Stomach (tissue), 9 donors: ENCODE measurements around the gene TNS1. TPM values are rescaled to one million over a fixed set of nuclear protein-coding genes. Genes with fewer than 3 reads are reported as not detected.
"Not testable (repeated sequence)": the region's sequence is repeated elsewhere in the genome, so short reads cannot be mapped to it uniquely, and the experiment has no call there.

ENCODE experiments used
- DNase-seq, 2 donors: peaks; one replicate each; pipeline versions ENCODE4 v3.0.0 to v3.0.0-alpha.2; 2013 to 2019
- H3K27ac ChIP-seq, 5 donors: fragments of 200-600 bp in 4 of 5; sonication (generic) in 4 of 5; one replicate each; pipeline ENCODE4 v1.5.1; 2013 to 2019; ENCODE audit warnings: mild to moderate bottlenecking in 1 of 5, moderate library complexity in 1 of 5
- H3K27me3 ChIP-seq, 3 donors: fragments of 200-600 bp; sonication (generic); one replicate each; pipeline ENCODE4 v1.5.1; 2017 to 2019; ENCODE audit warnings: mixed run types in 1 of 3
- H3K36me3 ChIP-seq, 4 donors: fragments of 200-600 bp; sonication (generic); 1 replicate in 3 of 4; 2 replicates in 1 of 4; pipeline ENCODE4 v1.5.1; 2016 to 2019
- H3K4me1 ChIP-seq, 4 donors: fragments of 200-600 bp; sonication (generic); one replicate each; pipeline ENCODE4 v1.5.1; 2016 to 2019
- H3K4me3 ChIP-seq, 4 donors: fragments of 200-600 bp; sonication (generic) in 3 of 4; one replicate each; pipeline ENCODE4 v1.5.1; 2016 to 2019; ENCODE audit warnings: mild to moderate bottlenecking in 1 of 4
- H3K9me3 ChIP-seq, 4 donors: fragments of 200-600 bp; sonication (generic); one replicate each; pipeline ENCODE4 v1.5.1; 2016 to 2019
- CTCF ChIP-seq, 7 experiments: fragments of 450-650 bp in 4 of 7; fragments of 200-600 bp in 3 of 7; sonication (generic) in 3 of 7; IDR thresholded peaks; one replicate each; pipeline ENCODE4 v1.5.1; 2016 to 2019; ENCODE audit warnings: antibody characterized with exemption in 7 of 7, control low read depth in 2 of 7, mild to moderate bottlenecking in 1 of 7
- EP300 ChIP-seq: sonication (generic); formaldehyde crosslinking; IDR thresholded peaks from one replicate; pipeline ENCODE4 v1.6.1; 2017; ENCODE audit warnings: antibody characterized with exemption
- POLR2A ChIP-seq, 4 donors: fragments of 450-650 bp; IDR thresholded peaks; one replicate each; pipeline ENCODE4 v1.6.1; 2016; ENCODE audit warnings: antibody characterized with exemption in 4 of 4, control low read depth in 2 of 4, mild to moderate bottlenecking in 1 of 4, moderate library complexity in 1 of 4
- POLR2AphosphoS5 ChIP-seq, 3 donors: sonication (generic); formaldehyde crosslinking; IDR thresholded peaks; one replicate each; pipeline ENCODE4 v1.6.1; 2016; ENCODE audit warnings: antibody characterized with exemption in 3 of 3
- WGBS, 5 donors: extraction: QIAGEN DNeasy Blood & Tissue Kit in 3 of 5; methylation state at CpG; one replicate each; pipeline versions ENCODE4 v1.1.5 to v1.1.7; 2013 to 2018; 5-methylcytosine and 5-hydroxymethylcytosine counted together
- intact Hi-C: fragments of 100-400 bp; cut with DNase I; formaldehyde crosslinking; loops from one replicate; pipeline ENCODE4 v1.15.1; 2023; ENCODE audit warnings: low total_unique reads
- polyA plus RNA-seq, 3 donors: library from polyadenylated mRNA; stranded (reverse); fragments of 200-250 nt; gene quantifications; one replicate each; pipeline ENCODE4 v1.2.3, GENCODE V29; 2013
- total RNA-seq, 5 donors: library from RNA; depleted of rRNA; stranded (reverse); fragments of >200 nt; gene quantifications; one replicate each; pipeline versions ENCODE4 v1.1.0 to v1.2.3, GENCODE V29; 2014 to 2016
- donor health status: healthy with polysubstance abuse.
- donor health status: Bipolar disorder and iron deficiency.
- donor health status: healthy.

TNS1 gene
- total and polyA plus RNA-seq, 8 donors: 18.5 to 682 (median 160) TPM

GRCh38 chr2:217787160-217787877 lies 215.5 kb downstream of the TNS1 start:
- TF ChIP-seq EP300: no peak
- TF ChIP-seq POLR2A (IDR thresholded peaks at IDR 0.05): no peak
- TF ChIP-seq POLR2AphosphoS5 (IDR thresholded peaks at IDR 0.05): no peak
- TF ChIP-seq CTCF (IDR thresholded peaks at IDR 0.05): no peak
- Histone ChIP-seq H3K27ac (no peak overlapping the region), H3K36me3 (peaks cover 0 to 13% (median 8%) of the 10 kb centered on the region in 4 donors), H3K4me3 (no peak overlapping the region), H3K9me3 (no peaks in the 10 kb centered on the region), H3K4me1 (peaks cover 0 to 29% (median 5%) of the 10 kb centered on the region in 4 donors), H3K27me3 (no peaks in the 10 kb centered on the region)
- DNase-seq: no peak
- intact Hi-C loops: loop anchor here (5.0 to 10.0 kb wide), 2 partner anchors 200 to 247 kb away; no protein-coding TSS in a partner anchor
- WGBS, 5 donors: 92 to 97% (median 96%) methylated on average over 14 to 37 of the region's 37 CpGs

- WGBS, 5 donors: 79 to 95% (median 93%) methylated on average over 5 of the region's 5 CpGs
Measured at GRCh38 chr2:217786560-217786959, 216.2 kb downstream of the TNS1 start.

DNA sequence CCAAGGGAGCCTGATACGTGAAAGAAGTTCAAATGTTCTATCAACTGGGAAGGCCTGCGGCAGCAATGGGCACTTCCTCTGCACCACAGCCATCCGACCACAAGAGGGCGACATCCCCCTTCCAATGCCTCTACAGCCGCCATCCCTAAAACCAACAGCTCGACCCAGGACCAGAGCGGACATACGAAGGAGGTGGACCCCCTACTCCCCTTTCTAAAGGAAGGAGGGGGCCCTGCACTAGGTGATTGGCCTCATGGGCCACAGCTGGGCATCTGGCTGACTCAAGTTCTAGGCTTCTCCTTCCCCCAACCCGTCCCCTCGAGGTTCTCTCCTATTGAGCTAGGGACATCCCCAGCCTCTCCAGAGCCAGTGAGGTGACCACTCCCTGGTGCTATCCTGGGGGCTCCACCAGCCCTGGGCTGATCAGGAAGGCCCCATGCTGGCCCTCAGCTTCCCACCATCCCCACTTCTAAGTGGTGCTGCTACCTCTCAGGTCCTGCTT lies 217.2 kb downstream of the TNS1 start:
- intact Hi-C loops: loop anchor here (5.0 to 10.0 kb wide), 2 partner anchors 202 to 249 kb away; no protein-coding TSS in a partner anchor
- peaks cover 0 to 20% (median 5%) of the 10 kb centered on the region in 4 donors for H3K4me1 ChIP-seq
- 9 to 18% (median 17%) methylated on average over 9 to 10 of the region's 10 CpGs for WGBS, 5 donors
- H3K27me3 ChIP-seq: no peaks in the 10 kb centered on the region
- peak in 1 of 3 donors; percentile 27 for TF ChIP-seq POLR2AphosphoS5 (IDR thresholded peaks at IDR 0.05)
- TF ChIP-seq POLR2A (IDR thresholded peaks at IDR 0.05): no peak
- TF ChIP-seq CTCF (IDR thresholded peaks at IDR 0.05): peak in 5 of 7 experiments; percentile 94 to 97 (median 96)
- peak; percentile 87 to 90 for DNase-seq
- no peaks in the 10 kb centered on the region for H3K9me3 ChIP-seq
- H3K4me3 ChIP-seq: no peak overlapping the region
- H3K27ac ChIP-seq: peak overlapping the region in 1 of 5 donors; percentile 34
- peaks cover 0 to 18% (median 8%) of the 10 kb centered on the region in 4 donors for H3K36me3 ChIP-seq

More at GRCh38 chr2:217786560-217786959, 216.2 kb downstream of the TNS1 start:
- not testable (repeated sequence) for DNase-seq, H3K27me3 ChIP-seq, H3K4me3 ChIP-seq, H3K9me3 ChIP-seq, H3K27ac ChIP-seq
- intact Hi-C loops: loop anchor here (5.0 to 10.0 kb wide), 2 partner anchors 201 to 248 kb away; no protein-coding TSS in a partner anchor
- peaks cover 0 to 29% (median 5%) of the 10 kb centered on the region in 4 donors for H3K4me1 ChIP-seq
- H3K36me3 ChIP-seq: peaks cover 0 to 18% (median 8%) of the 10 kb centered on the region in 4 donors

- Histone ChIP-seq H3K4me3 (no peak overlapping the region), H3K4me1 (peaks cover 0 to 16% (median 5%) of the 10 kb centered on the region in 4 donors), H3K27ac (peak overlapping the region in 1 of 5 donors; percentile 34), H3K36me3 (peaks cover 0 to 18% (median 8%) of the 10 kb centered on the region in 4 donors), H3K9me3 (no peaks in the 10 kb centered on the region), H3K27me3 (no peaks in the 10 kb centered on the region)
- TF ChIP-seq EP300: no peak
- no peak for TF ChIP-seq POLR2A (IDR thresholded peaks at IDR 0.05)
- 59 to 66% (median 64%) methylated on average over 14 of the region's 14 CpGs for WGBS, 5 donors
- intact Hi-C loops: loop anchor here (5.0 to 10.0 kb wide), 2 partner anchors 202 to 250 kb away; no protein-coding TSS in a partner anchor
- no peak for DNase-seq
Measured at GRCh38 chr2:217784996-217785543, 217.7 kb downstream of the TNS1 start.

DNA sequence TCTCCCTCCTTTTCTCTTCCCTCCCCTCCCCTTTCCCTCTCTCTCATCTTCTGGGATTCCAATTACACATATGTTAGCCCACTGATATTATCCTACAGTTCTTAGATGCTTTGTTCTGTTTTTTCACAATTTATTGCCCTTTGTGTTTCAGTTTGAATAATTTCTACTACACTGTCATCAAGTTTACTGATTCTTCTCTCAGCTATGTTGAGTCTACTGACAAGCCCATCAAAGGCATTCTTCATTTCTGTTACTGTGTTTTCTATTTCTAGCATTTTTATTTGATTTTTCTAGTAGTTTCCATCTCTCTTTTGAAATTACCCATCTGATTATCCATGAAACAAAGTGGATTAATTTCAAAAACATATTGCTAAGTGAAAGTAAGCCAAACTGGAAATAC lies 219.6 kb downstream of the TNS1 start:
- DNase-seq: no peak
- Histone ChIP-seq H3K27ac (no peak overlapping the region), H3K9me3 (no peaks in the 10 kb centered on the region), H3K36me3 (peaks cover 0 to 16% (median 6%) of the 10 kb centered on the region in 4 donors), H3K27me3 (no peaks in the 10 kb centered on the region), H3K4me1 (peaks cover 0 to 6% (median 2%) of the 10 kb centered on the region in 4 donors), H3K4me3 (no peak overlapping the region)
- intact Hi-C loops: loop anchor here (10.0 kb wide), 1 partner anchor 252 kb away; no protein-coding TSS in a partner anchor
- TF ChIP-seq CTCF (IDR thresholded peaks at IDR 0.05) (no peak), POLR2AphosphoS5 (IDR thresholded peaks at IDR 0.05) (no peak), POLR2A (IDR thresholded peaks at IDR 0.05) (no peak), EP300 (no peak)
